SU-DHL-6 (cell line): ENCODE data around the gene BEGAIN.

Experiments
- H2AFZ ChIP-seq: fragments of 200-600 bp; sonication (generic); 2 replicates; pipeline ENCODE4 v1.6.1; 2014; ENCODE audit warnings: low read depth, mild to moderate bottlenecking, moderate library complexity, mixed read lengths, antibody characterized with exemption, low read length; ENCODE audit not compliant: severe bottlenecking
- H3F3A ChIP-seq: fragments of 200-600 bp; shearing (Covaris generic); 2 replicates; pipeline ENCODE4 v1.6.0; 2016; ENCODE audit warnings: antibody characterized with exemption, mild to moderate bottlenecking; ENCODE audit not compliant: insufficient read depth
- H3K27ac ChIP-seq: fragments of 200-600 bp; sonication (generic); 2 replicates; pipeline ENCODE4 v1.5.1; 2016; ENCODE audit warnings: low read depth, mild to moderate bottlenecking, low read length, moderate library complexity, mixed read lengths
- H3K27me3 ChIP-seq: fragments of 200-600 bp; sonication (generic), shearing (Covaris generic); 2 replicates; pipeline ENCODE4 v1.6.0; 2014; ENCODE audit warnings: mild to moderate bottlenecking, low read length
- H3K36me3 ChIP-seq: fragments of 200-600 bp; sonication (generic); 2 replicates; pipeline ENCODE4 v1.6.1; 2014; ENCODE audit warnings: mild to moderate bottlenecking, low read length, mixed read lengths
- H3K4me2 ChIP-seq: fragments of 300-600, 200-600 bp; shearing (Covaris generic), sonication (generic); 2 replicates; pipeline ENCODE4 v1.6.0; 2014; ENCODE audit warnings: low read length, low read depth, mild to moderate bottlenecking; ENCODE audit not compliant: poor library complexity, severe bottlenecking
- H3K4me3 ChIP-seq: fragments of 200-600 bp; sonication (generic); 2 replicates; pipeline ENCODE4 v1.5.1; 2014; ENCODE audit warnings: antibody characterized with exemption, low read length, mild to moderate bottlenecking, mixed read lengths; ENCODE audit not compliant: insufficient read depth, poor library complexity, severe bottlenecking
- H3K79me2 ChIP-seq: fragments of 200-600 bp; sonication (generic); 2 replicates; pipeline ENCODE4 v1.6.1; 2014; ENCODE audit warnings: mild to moderate bottlenecking, low read length, moderate library complexity; ENCODE audit not compliant: insufficient read depth
- H3K9ac ChIP-seq: fragments of 200-600 bp; sonication (generic); 2 replicates; pipeline ENCODE4 v1.7.0; 2014; ENCODE audit warnings: mild to moderate bottlenecking, low read length
- H3K9me2 ChIP-seq: fragments of 200-600 bp; sonication (generic); replicated peaks from 2 replicates; pipeline ENCODE4 v1.6.1; 2014; ENCODE audit warnings: low read length; ENCODE audit not compliant: insufficient read depth
- H3K9me3 ChIP-seq: fragments of 200-600 bp; sonication (generic); 2 replicates; pipeline ENCODE4 v1.6.1; 2014; ENCODE audit warnings: low read length, mixed read lengths; ENCODE audit not compliant: insufficient read depth
- H4K20me1 ChIP-seq: fragments of 200-600 bp; sonication (generic); 2 replicates; pipeline ENCODE4 v1.6.1; 2014; ENCODE audit warnings: low read depth, mild to moderate bottlenecking, antibody characterized with exemption, low read length, moderate library complexity, mixed read lengths
- EZH2phosphoT487 ChIP-seq: fragments of 200-600 bp; sonication (generic), shearing (Covaris generic); conservative IDR thresholded peaks from 2 replicates; pipeline ENCODE4 v1.6.1; 2018; ENCODE audit warnings: mild to moderate bottlenecking, antibody characterized with exemption, low read length, moderate library complexity, mixed read lengths
- TF ChIP-seq, protein P1 (sequence below): fragments of 200-600 bp; sonication (generic); IDR thresholded peaks from one replicate; pipeline ENCODE4 v1.5.1; 2017; ENCODE audit warnings: antibody characterized with exemption, mild to moderate bottlenecking, low read length, moderate library complexity; ENCODE audit not compliant: insufficient read depth, poor library complexity, severe bottlenecking

The BEGAIN gene

GRCh38 chr14:100619396-100620254 lies 32.4 kb upstream of the BEGAIN start:
- H3F3A ChIP-seq: no peaks in the 10 kb centered on the region
- H2AFZ ChIP-seq: no peak overlapping the region
- no peaks in the 10 kb centered on the region for H3K9me3 ChIP-seq
- no peaks in the 10 kb centered on the region for H3K27me3 ChIP-seq
- no peak overlapping the region for H3K27ac ChIP-seq
- H4K20me1 ChIP-seq: no peaks in the 10 kb centered on the region
- H3K9me2 ChIP-seq: no peaks in the 10 kb centered on the region
- H3K4me2 ChIP-seq: no peak overlapping the region
- no peaks in the 10 kb centered on the region for H3K36me3 ChIP-seq
- TF ChIP-seq, protein P1, sequence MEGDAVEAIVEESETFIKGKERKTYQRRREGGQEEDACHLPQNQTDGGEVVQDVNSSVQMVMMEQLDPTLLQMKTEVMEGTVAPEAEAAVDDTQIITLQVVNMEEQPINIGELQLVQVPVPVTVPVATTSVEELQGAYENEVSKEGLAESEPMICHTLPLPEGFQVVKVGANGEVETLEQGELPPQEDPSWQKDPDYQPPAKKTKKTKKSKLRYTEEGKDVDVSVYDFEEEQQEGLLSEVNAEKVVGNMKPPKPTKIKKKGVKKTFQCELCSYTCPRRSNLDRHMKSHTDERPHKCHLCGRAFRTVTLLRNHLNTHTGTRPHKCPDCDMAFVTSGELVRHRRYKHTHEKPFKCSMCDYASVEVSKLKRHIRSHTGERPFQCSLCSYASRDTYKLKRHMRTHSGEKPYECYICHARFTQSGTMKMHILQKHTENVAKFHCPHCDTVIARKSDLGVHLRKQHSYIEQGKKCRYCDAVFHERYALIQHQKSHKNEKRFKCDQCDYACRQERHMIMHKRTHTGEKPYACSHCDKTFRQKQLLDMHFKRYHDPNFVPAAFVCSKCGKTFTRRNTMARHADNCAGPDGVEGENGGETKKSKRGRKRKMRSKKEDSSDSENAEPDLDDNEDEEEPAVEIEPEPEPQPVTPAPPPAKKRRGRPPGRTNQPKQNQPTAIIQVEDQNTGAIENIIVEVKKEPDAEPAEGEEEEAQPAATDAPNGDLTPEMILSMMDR: no peak
- no peak for TF ChIP-seq EZH2phosphoT487
- H3K79me2 ChIP-seq: no peaks in the 10 kb centered on the region
- H3K4me3 ChIP-seq: no peak overlapping the region
- no peak overlapping the region for H3K9ac ChIP-seq

GRCh38 chr14:100618763-100619320 lies 31.6 kb upstream of the BEGAIN start:
- H3K9ac ChIP-seq: no peak overlapping the region
- no peaks in the 10 kb centered on the region for H3K9me2 ChIP-seq
- H2AFZ ChIP-seq: no peak overlapping the region
- H3K27ac ChIP-seq: no peak overlapping the region
- no peaks in the 10 kb centered on the region for H3K79me2 ChIP-seq
- H3K9me3 ChIP-seq: no peaks in the 10 kb centered on the region
- H3K4me3 ChIP-seq: no peak overlapping the region
- H3K27me3 ChIP-seq: no peaks in the 10 kb centered on the region
- H4K20me1 ChIP-seq: no peaks in the 10 kb centered on the region
- TF ChIP-seq, protein P1: no peak
- no peak for TF ChIP-seq EZH2phosphoT487
- no peaks in the 10 kb centered on the region for H3K36me3 ChIP-seq
- H3F3A ChIP-seq: no peaks in the 10 kb centered on the region
- no peak overlapping the region for H3K4me2 ChIP-seq

DNA sequence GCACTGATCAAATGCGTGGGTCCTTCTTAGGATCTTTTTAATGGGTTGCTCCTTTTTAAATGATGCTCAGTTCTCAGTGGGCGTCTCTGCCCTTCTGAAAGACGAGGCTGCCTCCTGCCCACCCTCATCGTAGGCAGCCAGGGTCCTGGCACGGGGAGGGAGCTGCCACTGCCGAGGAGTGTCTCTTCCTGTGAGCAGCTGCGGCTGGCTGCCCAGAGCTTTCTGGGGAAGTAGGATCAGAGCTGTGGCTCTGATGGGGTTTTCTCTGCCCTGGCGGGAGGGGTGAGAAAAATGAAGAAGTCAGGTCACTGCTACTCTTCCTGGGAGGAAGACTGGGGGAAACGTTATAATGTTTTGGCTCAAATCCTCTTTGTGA lies 31.1 kb upstream of the BEGAIN start:
- no peak for TF ChIP-seq EZH2phosphoT487
- TF ChIP-seq, protein P1: no peak
- H3K4me2 ChIP-seq: no peak overlapping the region

More for the DNA sequence above, 31.1 kb upstream of the BEGAIN start:
- no peaks in the 10 kb centered on the region for H3K79me2 ChIP-seq
- H4K20me1 ChIP-seq: no peaks in the 10 kb centered on the region
- no peak overlapping the region for H3K9ac ChIP-seq
- no peaks in the 10 kb centered on the region for H3K9me2 ChIP-seq
- no peaks in the 10 kb centered on the region for H3F3A ChIP-seq
- H3K4me3 ChIP-seq: no peak overlapping the region
- H2AFZ ChIP-seq: no peak overlapping the region
- no peaks in the 10 kb centered on the region for H3K36me3 ChIP-seq
- no peaks in the 10 kb centered on the region for H3K9me3 ChIP-seq
- no peak overlapping the region for H3K27ac ChIP-seq
- H3K27me3 ChIP-seq: no peaks in the 10 kb centered on the region
